GM21717 (cell line): ENCODE measurements around the gene DNASE2.
"Not testable (repeated sequence)": the region's sequence is repeated elsewhere in the genome, so short reads cannot be mapped to it uniquely, and the experiment has no call there.

Experiments
- ATAC-seq: cut with Tn5 transposase; IDR thresholded peaks from one replicate; pipeline ENCODE4 v1.9.1; 2021; ENCODE audit warnings: mild to moderate bottlenecking, moderate library complexity; ENCODE audit not compliant: unreplicated experiment

DNASE2 gene

DNA sequence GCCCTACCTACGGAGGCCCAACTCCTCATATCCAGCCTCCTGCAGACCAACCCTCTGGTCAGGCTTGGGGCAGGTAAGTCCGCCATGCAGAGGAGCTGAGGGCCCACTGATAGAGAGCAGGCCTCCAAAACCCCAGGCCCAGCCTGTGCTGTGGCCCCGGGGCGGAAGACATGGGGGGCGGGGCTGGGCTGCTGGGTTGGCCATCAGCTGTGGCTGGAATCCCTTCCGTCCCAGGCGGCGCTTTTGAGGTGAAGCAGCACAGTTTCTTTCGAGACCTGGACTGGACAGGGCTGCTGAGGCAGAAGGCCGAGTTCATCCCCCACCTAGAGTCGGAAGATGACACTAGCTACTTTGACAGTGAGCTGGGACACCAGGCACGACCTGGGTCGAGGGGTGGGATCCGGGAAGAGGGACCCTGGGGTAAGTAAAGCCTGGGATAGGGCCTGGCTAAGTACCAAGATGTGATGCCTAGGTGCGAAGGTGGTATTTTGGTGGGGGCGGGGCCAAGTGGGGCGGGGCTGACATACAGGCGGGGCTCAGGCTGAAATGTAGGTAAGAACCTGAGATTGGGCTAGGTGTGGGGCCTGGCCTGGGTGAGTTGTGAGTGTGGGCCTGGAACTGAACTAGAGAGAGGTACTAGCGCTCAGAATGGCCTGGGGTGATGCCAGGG is 15.4 kb downstream of the DNASE2 start:
- ATAC-seq: no peak

DNA sequence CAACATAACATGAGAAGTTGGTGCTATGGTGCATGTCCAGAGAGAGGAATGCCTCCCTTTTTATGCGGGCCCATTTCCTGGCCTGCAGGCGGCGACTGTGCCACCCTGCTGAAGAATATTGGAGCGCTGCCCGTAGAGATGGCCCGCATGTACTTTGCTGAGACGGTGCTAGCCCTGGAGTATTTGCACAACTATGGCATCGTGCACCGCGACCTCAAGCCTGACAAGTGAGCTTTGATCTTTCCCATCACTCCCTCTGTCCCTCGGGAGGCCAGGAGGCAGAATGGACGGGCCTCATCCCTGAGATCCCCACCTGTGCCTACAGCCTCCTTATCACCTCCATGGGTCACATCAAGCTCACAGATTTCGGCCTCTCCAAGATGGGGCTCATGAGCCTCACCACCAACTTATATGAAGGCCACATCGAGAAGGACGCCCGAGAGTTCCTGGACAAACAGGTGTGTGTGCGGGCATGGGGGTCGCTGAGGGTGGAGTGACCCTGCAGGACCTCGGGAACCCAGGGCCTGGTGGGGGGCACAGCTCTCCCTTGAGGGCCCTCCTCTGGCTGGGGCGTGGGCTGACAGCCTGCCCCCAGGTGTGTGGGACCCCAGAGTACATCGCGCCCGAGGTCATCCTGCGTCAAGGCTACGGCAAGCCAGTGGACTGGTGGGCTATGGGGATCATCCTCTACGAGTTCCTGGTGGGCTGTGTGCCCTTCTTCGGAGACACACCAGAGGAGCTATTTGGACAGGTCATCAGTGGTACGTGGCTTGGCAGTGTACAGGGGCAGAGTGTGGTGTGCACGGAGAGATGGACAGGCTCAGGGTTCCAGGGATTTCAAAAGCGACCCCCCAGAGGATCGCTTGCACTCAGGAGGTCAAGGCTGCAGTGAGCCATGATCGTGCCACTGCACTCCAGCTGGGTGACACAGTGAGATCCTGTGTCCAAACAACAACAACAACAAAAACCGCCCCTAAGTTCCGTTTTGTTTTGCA is 16.2 kb downstream of the DNASE2 start:
- ATAC-seq: no peak

DNA sequence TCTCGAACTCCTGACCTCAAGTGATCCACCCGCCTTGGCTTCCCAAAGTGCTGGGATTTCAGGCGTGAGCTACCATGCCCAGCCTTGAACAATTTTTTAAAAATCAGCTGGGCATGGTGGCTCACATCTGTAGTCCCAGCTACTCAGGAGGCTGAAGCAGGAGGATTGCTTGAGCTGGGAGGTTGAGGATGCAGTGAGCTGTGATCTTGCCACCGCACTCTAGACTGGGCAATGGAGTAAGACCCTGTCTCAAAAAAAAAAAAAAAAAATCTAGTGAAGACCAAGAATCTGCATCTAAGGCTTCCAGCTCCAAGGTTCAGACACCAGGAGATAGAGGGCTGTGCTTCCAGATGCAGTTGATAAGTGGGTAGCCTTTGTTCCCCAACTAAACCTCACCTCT is 17.1 kb downstream of the DNASE2 start:
- ATAC-seq: no peak

DNA sequence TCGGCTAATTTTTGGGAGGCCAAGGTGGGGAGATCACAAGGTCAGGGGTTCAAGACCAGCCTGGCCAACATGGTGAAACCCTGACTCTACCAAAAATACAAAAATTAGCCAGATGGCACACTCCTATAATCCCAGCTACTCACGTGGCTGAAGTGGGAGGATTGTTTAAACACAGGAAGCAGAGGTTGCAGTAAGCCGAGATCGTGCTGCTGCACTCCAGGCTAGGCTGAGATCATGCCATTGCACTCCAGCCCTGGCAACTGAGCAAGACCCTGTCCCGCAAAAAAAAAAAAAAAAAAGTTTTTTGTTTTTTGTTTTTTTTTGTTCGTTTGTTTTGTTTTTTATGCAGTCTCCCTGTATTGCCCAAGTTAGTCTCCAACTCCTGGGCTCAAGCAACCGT is 21.7 kb downstream of the DNASE2 start:
- ATAC-seq: no peak

DNA sequence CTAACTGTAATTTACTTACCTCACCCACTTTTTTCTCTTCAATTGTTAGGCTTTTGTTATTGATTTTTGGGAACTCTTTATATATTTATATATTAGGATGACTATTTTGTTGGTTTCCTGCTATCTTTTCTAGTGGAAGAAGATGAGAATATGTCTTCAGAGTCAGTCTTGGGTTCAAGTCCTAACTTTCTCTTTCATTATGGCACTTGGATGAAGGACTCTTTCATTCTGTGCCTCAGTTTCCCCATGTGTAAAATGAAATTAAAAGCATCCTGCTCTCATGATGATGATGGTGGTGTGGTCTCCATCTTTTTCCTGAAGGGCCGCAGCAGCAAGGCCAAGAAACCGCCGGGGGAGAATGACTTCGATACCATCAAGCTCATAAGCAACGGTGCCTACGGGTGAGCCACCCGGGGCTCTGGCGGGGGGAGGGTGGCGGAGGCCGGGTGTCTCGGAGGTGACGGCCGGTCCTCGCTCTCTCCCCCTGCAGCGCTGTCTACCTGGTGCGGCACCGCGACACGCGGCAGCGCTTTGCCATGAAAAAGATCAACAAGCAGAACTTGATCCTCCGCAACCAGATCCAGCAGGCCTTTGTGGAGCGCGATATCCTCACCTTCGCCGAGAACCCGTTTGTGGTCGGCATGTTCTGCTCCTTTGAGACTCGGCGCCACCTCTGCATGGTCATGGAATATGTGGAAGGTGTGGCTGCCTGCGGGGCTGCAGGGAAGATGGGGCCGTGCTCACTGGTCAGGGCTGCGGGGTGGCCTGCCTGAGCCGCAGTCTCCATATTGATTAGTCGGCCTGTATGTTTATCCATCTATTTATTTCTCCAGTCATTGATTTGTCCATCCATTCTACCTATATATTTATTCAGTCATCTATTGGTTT is 23.0 kb downstream of the DNASE2 start:
- no peak for ATAC-seq

DNA sequence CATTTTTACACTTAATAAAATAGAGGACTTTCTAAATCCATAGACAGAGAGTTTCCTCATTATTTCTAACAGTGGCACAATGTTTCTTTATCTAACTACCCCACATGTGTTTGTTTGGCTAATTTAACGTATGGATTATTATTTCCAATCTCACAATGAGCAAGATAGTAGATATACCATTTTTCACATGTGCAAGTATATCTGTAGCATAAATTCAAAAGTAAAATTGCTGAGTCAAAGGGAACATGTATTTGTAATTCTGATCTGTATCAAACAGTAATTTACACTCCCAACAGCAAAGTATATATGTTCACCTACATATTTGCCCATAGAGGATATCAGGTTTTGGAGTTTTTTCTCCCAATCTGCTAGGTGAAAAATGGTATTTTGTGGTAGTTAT is 24.6 kb downstream of the DNASE2 start:
- ATAC-seq: no peak

DNA sequence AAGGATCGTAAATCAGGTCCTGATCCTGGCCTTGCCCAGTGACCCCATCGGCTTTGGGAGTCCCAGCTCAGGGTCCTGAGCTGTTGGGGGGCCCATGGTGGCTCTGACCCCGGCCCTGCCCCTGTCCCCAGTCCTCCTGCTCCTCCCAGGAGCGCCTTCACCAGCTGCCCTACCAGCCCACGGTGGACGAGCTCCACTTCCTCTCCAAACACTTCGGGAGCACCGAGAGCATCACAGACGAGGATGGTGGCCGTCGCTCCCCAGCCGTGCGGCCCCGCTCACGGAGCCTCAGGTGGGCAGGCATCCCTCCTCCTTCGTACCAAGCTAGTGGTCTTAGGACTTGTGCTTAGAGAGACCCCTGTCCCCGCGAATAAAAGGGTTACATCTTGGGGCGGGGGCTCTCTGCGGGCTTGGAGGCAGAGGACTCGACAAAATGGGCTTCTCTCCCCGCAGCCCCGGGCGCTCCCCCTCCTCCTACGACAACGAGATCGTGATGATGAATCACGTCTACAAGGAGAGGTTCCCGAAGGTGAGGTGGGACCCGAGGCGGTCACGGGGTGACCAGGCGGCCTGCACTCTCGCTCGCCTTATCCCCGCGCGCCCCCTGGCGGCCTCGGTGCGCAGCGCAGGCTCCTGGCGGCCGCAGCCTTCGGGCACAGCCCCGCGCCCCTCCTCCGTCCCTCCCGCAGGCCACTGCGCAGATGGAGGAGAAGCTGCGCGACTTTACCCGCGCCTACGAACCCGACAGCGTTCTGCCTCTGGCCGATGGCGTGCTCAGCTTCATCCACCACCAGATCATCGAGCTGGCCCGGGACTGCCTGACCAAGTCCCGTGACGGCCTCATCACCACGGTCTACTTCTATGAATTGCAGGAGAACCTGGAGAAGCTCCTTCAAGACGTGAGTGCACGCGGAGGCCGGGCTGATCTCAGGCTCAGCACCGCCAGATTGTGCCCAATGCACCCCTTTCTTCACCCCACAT is 33.8 kb downstream of the DNASE2 start:
- ATAC-seq: no peak

DNA sequence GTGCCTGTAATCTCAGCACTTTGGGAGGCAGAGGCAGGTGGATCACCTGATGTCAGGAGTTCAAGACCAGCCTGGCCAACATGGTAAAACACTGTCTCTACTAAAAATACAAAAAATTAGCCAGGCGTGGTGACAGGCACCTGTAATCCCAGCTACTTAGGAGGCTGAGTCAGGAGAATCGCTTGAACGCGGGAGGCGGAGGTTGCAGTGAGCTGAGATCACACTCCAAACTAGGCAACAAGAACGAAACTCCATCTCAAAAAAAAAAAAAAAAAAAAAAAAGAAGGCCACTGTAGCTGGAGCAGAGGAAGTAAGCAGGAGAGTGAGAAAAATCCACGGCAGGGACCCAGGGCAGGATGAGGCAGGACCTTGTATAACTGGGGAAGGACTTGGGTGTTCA is 34.6 kb downstream of the DNASE2 start:
- ATAC-seq: not testable (repeated sequence)

DNA sequence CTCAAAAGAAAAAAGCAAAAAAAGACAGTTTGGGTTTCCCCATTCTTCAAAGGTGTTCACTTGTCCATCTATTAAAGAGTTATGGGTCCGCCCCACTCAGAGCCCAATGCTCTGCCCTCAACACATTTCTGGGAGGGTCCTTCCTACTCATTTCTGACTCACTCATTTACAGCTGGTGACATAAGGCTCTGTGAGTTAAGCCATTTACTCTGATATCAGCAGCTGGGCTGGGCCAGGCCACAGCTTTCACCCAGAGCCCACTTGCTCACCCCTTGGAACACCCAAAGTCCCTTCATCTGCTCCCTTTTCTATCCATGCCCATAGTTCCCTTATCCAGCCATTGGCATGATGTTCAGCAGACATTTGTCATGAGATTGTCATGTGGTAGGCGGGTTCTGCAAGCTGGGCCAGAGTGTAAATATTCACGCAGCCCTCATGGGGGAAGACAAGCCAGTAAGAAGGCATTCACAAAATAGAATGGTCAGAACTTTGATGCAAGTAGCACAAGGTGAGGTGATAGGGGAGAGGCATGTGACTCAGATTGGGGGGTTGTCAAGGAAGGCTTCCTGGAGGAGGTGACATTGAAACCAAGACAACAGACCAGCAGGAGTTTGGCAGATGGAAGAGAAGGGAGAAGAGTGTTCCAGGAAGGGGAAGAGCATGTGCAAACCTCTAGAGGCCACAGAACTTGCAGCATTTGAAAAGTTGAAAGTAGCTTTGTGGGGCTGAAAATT is 37.1 kb downstream of the DNASE2 start:
- no peak for ATAC-seq

DNA sequence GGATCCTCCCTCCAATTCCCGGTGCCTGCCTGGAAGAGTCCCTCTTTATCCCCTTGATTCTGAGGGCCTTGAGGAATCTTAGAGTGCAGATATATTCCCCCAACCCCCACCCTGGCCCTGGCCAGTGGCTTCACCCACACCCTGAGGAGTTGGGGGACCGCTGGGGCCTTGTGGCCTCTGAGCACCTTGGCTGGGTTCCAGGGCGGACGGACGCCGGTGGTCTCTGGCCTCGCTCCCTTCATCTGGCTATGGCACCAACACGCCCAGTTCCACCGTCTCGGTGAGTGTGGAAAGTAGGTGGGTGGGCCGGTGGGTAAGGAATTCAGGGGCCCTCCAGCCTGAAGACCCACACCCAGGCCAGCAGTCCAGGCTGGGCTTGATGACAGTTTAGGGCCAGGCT is 37.9 kb downstream of the DNASE2 start:
- ATAC-seq: no peak

DNA sequence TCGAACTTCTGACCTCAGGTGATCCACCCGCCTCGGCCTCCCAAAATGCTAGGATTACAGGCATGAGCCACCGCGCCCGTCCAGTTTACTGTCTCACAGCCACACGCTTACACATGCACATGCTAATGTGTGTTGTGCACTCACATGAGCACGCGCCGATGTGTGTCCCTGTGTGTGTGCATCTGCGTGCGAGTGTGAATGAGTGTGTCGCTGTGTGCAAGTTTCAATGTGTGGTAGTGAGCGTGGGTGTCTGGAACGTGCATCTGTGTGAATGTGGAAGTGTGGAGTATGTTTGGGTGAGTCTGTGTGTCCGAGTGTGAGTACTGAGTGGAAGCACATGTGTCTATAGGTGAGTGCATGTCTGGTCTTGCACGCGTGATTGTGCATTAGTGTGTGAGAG is 38.7 kb downstream of the DNASE2 start:
- ATAC-seq: no peak

DNA sequence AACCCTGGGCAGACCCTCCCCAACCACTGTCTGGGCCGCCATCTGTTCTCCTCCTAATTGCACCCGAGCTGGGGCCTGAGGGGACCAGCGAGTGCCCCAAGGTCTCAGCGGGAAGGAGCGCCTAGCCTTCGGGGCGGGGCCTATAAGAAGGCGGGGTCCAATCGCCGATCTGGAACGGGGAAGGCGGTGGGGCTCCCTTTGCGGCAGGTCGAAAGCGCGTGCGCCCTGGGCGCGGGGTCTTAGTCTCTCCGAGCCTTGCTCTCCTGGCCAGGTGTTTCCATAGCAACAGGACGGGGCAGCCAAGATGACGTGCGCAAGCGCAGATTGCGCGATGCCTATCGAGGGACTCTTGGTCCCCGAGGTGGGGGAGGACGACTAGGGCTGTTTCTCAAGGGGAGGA is 40.2 kb downstream of the DNASE2 start:
- no peak for ATAC-seq

DNA sequence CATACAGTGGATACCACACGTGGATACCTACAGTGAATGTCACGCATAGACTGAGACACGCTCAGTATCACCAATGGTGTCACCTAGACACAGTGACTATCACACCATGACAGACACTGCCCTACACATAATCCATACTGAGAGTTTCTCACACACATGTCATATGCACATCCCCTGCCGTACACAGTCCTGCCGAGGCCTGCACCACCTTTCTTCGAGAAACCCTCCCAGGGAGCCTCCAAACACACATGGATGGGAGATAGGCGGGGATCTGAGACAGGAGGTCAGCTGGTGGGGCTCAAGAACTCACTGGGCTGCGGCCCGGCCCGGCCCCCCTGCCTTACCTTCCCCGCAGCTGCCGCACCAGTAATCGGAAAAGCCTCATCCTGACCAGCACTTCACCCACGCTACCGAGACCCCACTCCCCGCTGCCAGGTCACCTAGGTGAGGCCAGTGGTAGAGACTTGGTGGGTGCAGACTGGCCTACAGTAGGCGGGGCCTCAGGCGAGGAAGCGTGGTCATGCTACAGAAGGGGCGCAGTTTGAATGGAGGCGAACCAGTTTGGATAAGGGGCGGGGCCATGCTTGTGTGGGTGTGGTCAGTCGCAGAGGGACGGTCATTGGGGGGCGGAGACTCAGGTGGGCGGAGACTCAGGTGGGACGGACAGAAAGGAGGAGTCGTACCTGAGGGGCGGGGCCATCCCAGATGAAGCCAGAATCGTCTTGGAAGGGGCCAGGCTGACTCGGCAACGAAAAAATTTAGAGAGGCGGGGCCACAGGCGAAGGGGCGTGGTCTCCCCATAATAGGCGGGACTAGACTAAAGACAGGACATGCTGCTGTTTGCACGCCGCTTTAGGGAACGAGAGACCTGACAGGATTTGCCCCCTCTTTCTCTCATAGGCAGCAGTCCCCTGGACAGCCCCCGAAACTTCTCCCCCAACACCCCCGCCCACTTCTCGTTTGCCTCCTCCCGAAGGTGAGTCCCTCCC is 40.9 kb downstream of the DNASE2 start:
- no peak for ATAC-seq

DNA sequence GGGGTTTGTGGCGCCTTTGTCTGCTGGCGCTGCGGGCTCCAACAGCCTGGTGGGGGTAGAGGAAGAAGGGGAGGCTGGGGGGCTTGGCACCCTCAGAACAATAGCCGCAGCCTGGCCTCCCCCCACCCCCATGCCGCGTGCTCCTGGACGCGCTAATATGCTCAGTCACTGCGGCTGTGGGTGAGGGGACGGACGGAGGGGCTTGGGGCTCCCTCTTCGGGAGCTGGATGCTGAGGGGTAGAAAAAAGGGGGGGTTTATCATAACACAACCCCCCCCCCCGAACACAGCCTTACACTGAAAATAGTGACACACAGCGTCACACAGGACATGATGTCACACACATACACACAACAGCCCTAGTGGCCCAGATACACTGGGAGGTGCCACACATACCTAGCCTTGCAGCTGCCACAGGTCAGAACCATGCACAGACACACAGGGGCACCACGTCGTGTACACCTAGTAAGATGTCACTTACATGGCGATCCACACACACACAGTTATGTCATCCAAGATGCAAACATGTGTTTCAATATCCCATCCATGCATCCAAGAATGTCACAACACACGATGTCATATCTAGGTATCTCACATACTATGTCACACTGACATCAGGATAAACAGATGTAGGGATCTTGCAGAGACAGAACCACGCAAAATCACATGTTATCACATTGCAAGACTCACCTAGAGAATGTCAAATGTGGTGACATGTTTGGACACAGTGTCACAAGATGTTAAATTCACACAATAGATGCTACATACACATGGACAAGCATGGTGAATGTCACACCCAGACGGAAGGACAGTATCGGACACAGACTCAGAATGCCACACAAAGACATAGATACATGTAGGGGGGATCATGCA is 42.1 kb downstream of the DNASE2 start:
- ATAC-seq: no peak

DNA sequence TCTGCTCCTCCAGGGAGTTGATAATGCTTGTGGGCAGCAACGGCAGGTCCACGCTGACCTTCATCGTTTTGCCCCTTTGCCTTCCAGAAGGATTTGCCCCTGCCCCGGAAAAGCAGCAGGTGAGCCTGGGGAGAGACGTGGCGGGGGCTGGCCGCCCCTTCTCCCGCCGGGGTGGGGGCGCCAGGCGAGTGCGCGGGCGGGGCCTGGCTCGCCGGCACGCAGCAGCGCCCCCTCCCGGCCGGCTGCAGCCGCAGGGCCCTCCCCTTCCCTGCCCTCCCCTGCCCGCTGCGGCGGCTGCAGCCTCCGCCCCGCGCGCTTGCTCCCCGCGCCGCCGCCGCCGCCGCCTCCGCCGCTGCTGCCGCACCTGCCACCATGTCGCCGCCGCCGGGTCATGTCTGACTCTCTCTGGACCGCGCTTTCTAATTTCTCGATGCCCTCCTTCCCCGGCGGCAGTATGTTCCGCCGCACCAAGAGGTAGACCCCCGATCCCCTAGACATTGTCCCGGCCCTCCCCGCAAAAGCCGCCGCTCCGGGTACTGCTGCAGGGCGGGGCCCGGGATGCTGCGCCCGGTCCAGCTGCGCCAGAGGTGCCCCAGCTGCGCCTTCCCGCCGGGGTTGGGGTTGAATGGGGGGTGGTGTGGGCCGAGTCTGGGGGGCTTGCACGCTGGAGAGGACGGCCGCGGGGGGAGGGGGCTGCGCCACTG is 42.9 kb downstream of the DNASE2 start, which contains the start of gene MAST1:
Gene MAST1 (plus strand): TSS at position 334 of the 704 bp plus-strand sequence. CDS start 58 bp downstream, at position 392.
- no peak for ATAC-seq

DNA sequence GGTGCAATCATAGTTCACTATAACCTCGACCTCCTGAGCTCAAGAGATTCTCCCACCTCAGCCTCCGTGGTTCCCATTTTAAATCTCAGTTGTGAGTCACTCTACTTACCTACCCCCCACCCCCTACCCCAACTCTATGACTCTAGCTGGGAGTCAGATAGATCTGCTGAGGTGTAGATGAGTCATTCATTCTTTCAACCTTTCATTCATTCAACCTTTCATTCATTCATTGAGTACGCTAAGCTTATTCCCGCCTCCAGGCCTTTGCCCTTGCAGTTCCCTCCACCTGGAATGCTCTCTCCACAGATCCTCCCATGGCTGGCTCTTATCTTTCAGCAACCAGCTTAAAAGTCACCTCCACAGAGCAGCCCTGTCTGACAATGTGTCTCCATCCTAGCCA is 44.0 kb downstream of the DNASE2 start:
- ATAC-seq: no peak

DNA sequence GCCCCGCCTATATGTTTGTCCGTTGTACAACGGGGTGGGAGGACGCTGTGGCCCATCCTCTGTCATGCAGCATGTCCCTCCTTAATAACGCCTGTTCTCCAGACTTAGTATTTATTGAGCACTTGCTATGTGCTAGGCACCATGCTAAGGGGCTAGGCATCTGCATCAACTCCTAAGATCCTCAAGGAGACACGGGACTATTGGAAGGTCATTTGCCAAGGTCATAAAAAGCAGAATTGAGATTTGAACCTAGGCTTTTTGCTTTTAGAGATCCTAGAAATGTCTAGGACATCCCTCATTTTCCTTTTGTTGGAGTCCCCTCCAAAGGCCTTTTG is 44.8 kb downstream of the DNASE2 start:
- no peak for ATAC-seq
